ENCODE results near the gene TGFBR3.

DNA sequence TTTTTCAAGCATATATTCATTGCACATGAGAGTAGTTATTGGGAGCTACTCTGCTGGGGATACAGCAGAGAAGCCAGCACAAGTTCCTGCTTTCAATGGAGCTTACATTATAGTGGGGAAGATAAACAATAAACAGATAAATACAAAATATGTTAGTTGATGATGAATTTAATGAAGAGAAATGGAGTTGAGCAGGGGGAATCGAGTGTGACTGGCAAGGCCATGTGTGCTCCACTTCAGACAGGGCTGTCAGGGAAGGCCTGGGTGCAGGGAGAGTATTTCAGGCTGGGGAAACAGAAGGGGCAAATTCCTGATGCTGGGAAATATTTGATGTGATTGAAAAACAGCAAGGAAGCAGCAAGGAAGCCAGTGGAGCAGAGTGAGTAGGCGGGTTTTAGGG lies 42.1 kb upstream of the TGFBR3 start:
- TF ChIP-seq, protein P1, sequence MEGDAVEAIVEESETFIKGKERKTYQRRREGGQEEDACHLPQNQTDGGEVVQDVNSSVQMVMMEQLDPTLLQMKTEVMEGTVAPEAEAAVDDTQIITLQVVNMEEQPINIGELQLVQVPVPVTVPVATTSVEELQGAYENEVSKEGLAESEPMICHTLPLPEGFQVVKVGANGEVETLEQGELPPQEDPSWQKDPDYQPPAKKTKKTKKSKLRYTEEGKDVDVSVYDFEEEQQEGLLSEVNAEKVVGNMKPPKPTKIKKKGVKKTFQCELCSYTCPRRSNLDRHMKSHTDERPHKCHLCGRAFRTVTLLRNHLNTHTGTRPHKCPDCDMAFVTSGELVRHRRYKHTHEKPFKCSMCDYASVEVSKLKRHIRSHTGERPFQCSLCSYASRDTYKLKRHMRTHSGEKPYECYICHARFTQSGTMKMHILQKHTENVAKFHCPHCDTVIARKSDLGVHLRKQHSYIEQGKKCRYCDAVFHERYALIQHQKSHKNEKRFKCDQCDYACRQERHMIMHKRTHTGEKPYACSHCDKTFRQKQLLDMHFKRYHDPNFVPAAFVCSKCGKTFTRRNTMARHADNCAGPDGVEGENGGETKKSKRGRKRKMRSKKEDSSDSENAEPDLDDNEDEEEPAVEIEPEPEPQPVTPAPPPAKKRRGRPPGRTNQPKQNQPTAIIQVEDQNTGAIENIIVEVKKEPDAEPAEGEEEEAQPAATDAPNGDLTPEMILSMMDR (IDR thresholded peaks at IDR 0.05; ENCODE audit: low read length), result no peak
- no peak for TF ChIP-seq EZH2 (IDR thresholded peaks at IDR 0.05; ENCODE audit: borderline replicate concordance, low read length)
